NCI-H460 (cell line): ENCODE results near the gene NTNG2. TPM values are rescaled to one million over a fixed set of nuclear protein-coding genes. Genes with fewer than 3 reads are reported as not detected.

Experiments used
- DNase-seq: peaks from one replicate; pipeline ENCODE4 v3.0.0-alpha.2; 2016; ENCODE audit warnings: low read depth; ENCODE audit errors: extremely low read depth
- total RNA-seq: library from RNA; depleted of rRNA; stranded (reverse); fragments of >200 nt; shearing (Covaris generic); gene quantifications from 2 replicates; pipeline ENCODE4 v1.2.3, GENCODE V29; 2014

Gene NTNG2
- total RNA-seq, 1 experiment from 2014 or later, result 0.07 TPM

GRCh38 chr9:132168347-132168746 lies 6.5 kb downstream of the NTNG2 start:
- DNase-seq, result no peak

DNA sequence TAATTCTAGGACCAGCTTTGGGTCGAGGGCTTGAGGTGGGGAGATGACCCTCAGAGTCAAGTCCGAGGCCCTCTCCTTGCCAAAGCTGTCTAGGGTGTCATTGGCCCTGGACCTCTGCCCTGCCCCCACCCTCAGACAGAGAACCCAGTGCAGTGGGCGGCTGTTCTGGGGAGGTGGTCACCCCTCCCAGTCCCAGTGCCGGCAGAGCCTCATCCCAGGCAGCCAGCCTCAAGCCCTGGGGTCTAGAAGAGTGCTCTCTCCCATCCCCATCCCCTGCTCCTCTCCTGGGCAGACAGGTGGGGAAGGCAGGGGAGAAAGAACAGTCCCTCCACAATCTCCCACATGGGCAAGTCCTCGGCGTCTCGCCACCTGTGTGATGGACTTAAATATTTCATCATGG lies 7.0 kb downstream of the NTNG2 start:
- no peak for DNase-seq

GRCh38 chr9:132169672-132170392 lies 8.0 kb downstream of the NTNG2 start:
- DNase-seq, result peak; percentile 48

DNA sequence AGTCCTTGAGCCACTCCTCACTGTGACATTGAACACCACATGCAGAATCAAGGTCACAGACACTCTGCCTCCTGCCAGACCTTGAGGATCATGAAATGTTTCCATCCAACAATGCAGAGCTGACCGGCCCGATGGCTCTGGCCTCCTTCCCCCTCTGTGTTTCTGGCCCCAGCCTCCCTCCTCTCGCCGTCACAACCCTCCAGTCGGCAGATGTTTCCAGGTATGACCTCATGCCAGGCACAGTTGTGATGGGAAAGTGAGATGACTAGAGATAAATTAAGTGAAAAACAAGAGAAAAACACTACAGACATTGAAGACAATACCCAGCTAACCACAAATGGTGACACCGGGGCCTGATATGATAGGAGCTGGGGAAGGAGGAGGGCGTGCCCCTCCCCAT lies 9.8 kb downstream of the NTNG2 start:
- DNase-seq, result no peak

- DNase-seq, result no peak
These were observed 10.3 kb downstream of the NTNG2 start for GRCh38 chr9:132172185-132172584.

DNA sequence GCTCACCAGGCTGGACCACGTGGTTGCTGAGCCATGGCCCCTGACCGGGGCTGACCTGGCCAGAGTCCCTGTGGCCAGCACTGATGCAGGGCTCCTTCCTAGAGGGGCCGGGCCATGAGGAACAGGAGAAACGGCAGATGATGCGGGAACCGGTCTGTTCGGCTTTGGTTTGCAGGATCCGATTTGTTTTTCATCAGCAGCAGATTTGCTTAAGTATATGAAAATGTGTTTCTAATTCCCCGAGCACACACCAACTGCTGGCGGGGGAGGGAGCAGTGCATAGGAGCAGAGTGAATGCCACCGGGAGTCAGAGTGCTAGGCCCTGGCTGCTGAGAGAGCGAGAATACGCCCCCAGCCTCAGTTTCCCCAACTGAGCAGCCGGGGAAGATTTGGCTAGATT lies 13.6 kb downstream of the NTNG2 start:
- DNase-seq, result no peak

DNA sequence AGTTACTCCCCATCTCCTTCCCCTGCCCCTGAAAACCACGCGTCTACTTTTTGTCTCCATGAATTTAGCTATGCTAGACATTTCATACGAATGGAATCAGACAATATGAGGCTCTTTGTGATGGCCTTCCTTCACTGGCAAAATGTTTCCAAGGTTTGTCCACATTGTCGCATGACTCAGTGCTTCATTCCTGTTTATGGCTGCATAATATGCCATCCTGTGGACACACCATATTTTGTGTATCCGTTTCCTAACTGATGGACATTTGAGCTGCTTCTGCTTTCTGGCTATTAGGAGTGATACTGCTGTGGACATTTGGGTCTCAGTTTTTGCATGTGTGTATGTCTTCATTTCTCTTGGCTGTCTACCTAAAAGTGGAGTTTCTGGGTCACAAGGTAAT lies 14.5 kb downstream of the NTNG2 start:
- no peak for DNase-seq

DNA sequence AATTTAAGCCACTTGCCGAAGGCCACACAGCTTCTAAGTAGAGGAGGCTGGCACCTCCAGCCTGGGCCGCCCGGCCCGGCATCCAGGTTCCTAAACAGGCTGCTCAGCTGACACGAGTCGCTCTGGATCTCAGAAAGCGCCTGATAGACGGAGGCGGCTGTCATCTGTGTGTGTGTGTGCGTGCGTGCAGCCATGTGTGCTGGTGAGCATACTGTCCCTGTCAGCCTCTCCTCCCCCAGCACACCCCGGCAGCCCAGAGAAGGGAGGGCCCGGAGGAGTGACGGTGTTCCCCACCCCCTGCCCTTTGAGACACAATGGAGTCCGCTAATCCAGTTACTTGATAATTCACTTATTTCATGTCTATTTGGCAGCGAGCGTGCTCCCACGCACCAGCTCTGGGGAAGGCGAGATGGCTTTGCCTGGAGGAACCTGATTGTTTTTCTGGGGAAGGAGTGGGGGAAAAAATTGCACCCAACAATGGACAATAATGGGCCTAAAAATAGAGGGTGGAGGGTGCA lies 20.0 kb downstream of the NTNG2 start:
- no peak for DNase-seq

DNA sequence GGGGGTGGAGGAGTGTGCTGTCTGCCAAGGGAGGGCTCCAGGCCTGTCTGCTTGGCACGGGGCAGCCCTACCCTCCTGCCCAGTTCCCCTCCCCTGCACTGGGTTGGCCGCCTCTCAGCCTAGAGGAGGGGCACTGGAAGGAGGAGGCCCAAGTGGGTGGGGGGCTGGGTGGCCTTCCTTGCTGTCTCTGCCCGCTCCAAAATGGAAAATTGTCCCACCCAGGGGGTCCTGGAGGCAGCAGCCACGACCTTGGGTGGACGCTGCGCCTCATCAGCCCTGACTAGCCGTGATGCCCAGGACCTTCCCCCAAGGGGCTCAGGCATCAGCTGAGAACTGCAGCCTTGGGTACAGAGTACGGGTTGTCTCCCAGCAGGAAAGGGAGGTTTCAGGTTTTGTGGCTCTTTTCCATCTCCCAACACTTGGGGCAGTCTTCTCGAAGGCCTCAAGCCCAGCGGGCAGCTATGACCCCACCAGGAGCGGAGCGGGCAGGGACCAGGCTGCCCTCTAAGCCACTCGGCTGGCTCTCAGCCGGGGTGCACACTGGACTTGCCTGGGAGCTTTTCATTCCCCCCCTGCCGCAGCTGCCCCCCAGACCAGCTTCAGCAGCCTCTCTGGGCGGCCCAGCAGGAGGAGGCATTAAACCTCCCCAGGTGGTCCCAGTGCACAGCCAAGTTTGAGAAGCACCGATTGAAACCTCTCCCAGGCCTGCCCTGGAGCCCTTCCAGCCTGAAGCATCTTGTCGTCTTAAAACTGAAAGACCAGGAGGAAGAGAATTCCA lies 20.6 kb downstream of the NTNG2 start:
- no peak for DNase-seq

DNA sequence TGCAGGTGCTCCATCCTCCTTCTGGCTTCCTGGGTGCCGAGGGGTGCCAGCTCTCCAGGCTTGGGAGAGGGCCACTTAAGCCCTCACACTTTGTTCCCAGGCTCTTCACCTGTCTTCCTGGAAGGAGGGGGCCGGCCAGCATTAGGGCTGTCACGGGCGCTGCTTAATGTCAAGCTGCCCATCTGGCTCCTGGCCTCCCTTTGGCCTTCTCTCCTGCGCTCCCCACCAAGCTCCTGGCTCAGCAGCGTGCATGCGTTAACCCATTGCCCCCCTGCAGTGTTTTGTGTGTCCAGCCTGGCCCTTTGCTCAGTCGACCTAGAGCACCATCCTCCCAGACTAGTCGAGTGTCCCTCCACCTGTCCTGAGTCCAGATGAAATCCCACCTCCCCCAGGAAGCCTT lies 21.3 kb downstream of the NTNG2 start:
- DNase-seq, result no peak

- DNase-seq, result no peak
These were observed 21.9 kb downstream of the NTNG2 start for GRCh38 chr9:132183715-132184114.

DNA sequence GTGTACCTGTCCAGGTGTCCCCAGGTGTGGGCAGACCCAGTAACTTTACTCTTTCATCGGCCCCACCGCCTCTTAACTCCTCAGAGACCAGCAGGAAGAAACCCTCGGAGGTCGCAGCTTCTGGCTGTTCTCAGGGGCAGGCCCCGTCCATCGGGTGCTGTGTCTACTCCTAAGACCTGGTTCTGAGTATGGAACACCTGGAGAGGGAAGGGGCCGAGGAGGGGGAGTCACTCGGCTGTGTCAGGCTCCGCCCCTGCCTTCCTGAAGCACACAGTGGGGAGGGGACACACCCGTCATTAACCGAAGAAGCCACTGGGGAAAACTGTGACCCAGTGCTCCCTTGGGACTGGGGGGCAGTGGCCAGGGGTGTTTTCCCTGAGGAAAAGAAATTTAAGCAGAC lies 22.3 kb downstream of the NTNG2 start:
- DNase-seq, result no peak

DNA sequence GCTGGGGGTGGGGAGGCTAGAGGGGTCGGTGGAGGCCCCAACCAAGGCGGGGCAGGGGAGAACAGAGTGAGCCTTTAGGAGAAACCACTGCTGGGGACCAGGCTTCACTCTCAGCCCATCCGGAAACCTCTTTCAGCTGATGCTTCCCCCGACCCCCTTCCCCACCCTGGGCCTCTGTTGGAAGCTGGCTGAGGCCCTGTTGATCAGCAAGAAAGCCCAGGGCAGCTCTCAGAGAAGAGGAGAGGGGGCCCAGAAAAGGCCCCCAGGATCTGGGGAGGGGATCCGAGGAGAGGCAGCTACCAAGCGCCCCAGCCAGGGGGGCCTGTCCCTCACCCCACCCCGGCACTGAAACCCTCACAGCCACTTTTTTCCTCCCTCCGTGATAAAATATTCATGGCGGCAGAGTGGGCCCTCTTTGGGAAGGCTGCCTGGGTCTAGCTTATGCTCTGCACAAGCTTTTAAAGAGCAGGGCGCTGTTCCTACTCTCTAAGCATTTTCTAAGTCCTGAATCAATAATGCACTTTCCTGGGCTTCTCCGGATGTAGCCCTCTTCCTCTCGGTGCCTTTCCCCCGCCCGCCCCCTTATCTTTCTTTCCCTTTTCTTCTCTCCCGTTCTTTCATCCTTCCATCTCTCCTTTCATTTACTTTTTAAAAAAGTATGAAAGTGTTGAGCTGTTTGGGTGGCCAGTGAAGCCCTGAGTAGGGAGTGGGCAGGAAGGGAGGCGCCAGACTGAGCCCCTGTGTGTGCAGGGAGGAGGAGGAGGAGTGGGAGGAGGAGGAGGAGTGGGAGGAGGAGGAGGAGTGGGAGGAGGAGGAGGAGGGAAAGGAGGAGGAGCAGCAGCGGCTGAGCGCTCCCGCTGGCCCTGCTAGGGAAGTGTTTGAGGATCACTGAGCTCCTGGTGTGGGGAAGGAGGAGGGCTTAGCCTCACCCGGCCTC lies 23.5 kb downstream of the NTNG2 start:
- no peak for DNase-seq

GRCh38 chr9:132187121-132187620 lies 25.3 kb downstream of the NTNG2 start:
- no peak for DNase-seq

DNA sequence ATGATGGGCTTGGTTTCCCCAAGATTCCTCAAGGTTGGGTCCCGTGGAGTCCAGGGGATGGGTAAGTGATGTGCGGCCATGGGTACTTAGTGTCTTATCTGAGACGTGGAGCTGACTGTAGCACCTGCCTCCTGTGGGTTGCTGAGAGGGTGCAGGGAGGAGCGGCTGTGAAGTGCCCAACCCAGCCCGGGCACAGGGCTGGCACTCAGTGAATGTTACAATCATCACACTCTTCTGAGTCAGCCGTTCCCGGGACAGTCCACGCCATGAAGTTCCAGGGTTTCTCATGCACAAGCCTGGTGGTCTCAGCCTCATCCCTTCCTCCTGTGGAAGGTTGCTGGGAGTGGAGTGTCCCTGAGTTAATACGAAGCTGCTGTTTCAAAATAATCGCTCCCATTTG lies 29.1 kb downstream of the NTNG2 start:
- DNase-seq, result no peak

GRCh38 chr9:132192728-132193127 lies 30.9 kb downstream of the NTNG2 start:
- DNase-seq, result no peak

- DNase-seq, result no peak
These were observed 31.6 kb downstream of the NTNG2 start for GRCh38 chr9:132193227-132194124.

DNA sequence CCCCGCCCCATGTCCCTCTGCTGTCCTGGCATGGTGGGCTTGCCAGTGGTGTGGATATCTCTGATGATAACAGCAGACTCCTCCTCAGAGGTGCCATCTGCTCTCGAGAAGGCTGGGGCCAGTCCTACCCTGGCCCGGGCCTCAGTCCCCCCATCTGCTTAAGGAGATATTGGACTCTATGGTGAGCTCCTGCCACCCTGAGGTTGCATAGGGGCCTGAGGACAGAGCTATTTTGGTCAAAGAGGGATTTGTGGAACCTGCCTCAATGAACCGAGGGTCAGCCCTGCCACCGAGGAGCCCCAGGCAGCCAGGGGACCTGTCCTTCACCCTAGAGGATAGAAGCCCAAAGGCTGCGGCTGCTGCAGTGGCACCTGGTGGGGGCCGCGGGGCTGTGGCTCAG lies 32.6 kb downstream of the NTNG2 start:
- DNase-seq, result no peak

DNA sequence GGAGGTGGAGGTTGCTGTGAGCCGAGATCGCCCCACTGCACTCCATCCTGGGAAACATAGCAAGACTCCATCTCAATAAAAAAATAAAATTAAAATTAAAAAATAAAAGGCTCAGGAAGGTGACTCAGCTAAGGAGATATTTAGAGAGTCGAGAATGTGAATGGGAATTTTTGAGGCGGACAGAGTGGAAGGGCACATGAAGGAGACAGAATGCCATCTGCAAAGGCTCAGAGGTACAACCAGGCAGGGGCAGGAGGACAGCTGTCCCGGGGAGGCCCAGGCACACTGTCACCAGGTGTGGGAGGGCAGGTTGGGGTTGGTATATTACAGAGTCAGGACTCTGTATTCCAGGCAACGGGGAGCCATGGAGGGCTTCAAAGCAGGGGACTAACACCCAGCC lies 35.5 kb downstream of the NTNG2 start:
- no peak for DNase-seq
